Measurements from ENCODE around the gene NLRP3.
"Not testable (repeated sequence)": the region's sequence is repeated elsewhere in the genome, so short reads cannot be mapped to it uniquely, and the experiment has no call there.

Gene NLRP3

GRCh38 chr1:247467129-247467528 lies 51.2 kb downstream of the NLRP3 start:
- no peak for DNase-seq (ENCODE audit: low read depth, low spot score)
- no peak overlapping the region for H3K4me3 ChIP-seq (ENCODE audit: low read depth, low read length)
- TF ChIP-seq, protein P1, sequence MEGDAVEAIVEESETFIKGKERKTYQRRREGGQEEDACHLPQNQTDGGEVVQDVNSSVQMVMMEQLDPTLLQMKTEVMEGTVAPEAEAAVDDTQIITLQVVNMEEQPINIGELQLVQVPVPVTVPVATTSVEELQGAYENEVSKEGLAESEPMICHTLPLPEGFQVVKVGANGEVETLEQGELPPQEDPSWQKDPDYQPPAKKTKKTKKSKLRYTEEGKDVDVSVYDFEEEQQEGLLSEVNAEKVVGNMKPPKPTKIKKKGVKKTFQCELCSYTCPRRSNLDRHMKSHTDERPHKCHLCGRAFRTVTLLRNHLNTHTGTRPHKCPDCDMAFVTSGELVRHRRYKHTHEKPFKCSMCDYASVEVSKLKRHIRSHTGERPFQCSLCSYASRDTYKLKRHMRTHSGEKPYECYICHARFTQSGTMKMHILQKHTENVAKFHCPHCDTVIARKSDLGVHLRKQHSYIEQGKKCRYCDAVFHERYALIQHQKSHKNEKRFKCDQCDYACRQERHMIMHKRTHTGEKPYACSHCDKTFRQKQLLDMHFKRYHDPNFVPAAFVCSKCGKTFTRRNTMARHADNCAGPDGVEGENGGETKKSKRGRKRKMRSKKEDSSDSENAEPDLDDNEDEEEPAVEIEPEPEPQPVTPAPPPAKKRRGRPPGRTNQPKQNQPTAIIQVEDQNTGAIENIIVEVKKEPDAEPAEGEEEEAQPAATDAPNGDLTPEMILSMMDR (IDR thresholded peaks at IDR 0.05; ENCODE audit: low read depth, low read length), result no peak
- in situ Hi-C loops (cut with HindIII; ENCODE audit: low sequenced_read_pairs), result no loop called here

DNA sequence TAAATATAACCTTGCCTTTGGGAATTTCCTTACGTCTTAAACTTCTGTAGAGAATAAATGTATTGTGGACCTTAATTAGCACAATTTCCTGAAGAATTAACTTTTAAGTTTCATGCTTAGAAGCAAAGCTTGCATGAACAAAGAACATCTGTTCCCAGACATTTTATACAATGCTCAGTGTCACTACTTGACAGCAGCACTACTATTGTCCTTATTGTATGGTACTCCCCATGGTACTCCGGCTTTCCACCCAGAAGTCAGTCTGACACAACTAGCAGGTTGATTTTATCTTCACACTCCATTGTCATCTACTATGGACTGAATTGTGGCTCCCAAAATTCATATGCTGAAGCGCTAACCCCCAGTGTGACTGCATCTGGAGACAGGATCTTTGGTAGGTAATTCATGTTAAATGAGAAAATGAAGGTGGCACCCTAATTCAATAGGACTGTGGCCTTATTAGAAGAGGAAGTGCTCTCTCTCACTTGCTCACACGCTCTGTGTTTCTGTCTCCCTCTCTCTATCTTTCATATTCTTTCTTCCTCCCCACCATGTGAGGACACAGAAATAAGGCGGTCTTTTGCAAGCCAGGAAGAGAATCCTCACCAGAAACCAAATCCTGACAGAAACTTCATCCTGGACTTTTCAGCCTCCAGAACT lies 52.6 kb downstream of the NLRP3 start:
- in situ Hi-C loops (cut with HindIII; ENCODE audit: low sequenced_read_pairs), result no loop called here
- TF ChIP-seq, protein P1 (IDR thresholded peaks at IDR 0.05; ENCODE audit: low read depth, low read length), result no peak
- no peak for DNase-seq (ENCODE audit: low read depth, low spot score)
- no peak overlapping the region for H3K4me3 ChIP-seq (ENCODE audit: low read depth, low read length)

- TF ChIP-seq, protein P1 (IDR thresholded peaks at IDR 0.05; ENCODE audit: low read depth, low read length), result no peak
- H3K4me3 ChIP-seq (ENCODE audit: low read depth, low read length), result no peak overlapping the region
- no peak for DNase-seq (ENCODE audit: low read depth, low spot score)
- in situ Hi-C loops (cut with HindIII; ENCODE audit: low sequenced_read_pairs), result no loop called here
These were observed 53.2 kb downstream of the NLRP3 start for GRCh38 chr1:247469141-247469535.

GRCh38 chr1:247470942-247471429 lies 55.0 kb downstream of the NLRP3 start:
- in situ Hi-C loops (cut with HindIII; ENCODE audit: low sequenced_read_pairs), result not testable (repeated sequence)

GRCh38 chr1:247471445-247472016 lies 55.6 kb downstream of the NLRP3 start:
- H3K4me3 ChIP-seq (ENCODE audit: low read depth, low read length), result no peak overlapping the region
- in situ Hi-C loops (cut with HindIII; ENCODE audit: low sequenced_read_pairs), result no loop called here
- no peak for DNase-seq (ENCODE audit: low read depth, low spot score)
- TF ChIP-seq, protein P1 (IDR thresholded peaks at IDR 0.05; ENCODE audit: low read depth, low read length), result no peak

More at GRCh38 chr1:247470942-247471429, 55.0 kb downstream of the NLRP3 start:
- H3K4me3 ChIP-seq (ENCODE audit: low read depth, low read length); DNase-seq (ENCODE audit: low read depth, low spot score): not testable (repeated sequence)

DNA sequence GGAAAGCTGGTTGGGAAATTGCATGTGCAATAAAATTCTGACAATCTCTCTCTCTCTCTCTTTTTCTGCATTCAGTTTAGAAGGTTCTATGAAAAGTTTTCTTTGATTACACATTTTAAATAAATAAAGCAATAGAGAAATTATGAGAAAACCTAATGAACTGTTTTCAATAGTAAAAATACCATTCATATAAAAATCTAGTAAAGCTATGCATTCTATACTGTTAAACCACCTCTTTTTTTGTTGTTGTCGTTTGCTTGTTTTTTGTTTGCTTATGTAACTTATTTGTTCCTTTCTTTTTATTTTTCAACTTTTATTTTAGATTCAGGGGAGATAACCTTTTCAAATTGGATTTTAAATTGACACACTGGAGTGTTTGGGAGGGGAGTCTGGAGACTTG lies 56.1 kb downstream of the NLRP3 start:
- no peak for DNase-seq (ENCODE audit: low read depth, low spot score)
- in situ Hi-C loops (cut with HindIII; ENCODE audit: low sequenced_read_pairs), result no loop called here
- TF ChIP-seq, protein P1 (IDR thresholded peaks at IDR 0.05; ENCODE audit: low read depth, low read length), result no peak
- H3K4me3 ChIP-seq (ENCODE audit: low read depth, low read length), result no peak overlapping the region

DNA sequence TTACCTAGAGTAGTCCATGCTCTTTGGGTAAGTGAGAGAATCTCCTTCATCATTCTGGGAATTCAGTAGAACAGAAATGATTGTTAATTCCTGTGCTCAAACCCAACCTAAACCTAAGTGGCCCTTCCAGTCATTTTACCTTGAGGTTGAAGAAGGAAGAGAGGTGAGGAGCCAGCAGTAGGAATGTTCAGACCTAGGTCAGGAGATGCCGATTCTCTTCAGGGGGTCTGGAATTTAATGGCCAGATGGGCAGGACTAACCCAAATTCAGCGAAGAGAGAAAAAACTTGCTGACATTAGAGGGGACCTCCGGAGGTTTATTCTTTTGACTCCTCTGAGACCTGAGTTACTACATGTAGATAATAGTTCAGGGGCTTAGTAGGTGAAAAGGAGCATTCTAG lies 58.4 kb downstream of the NLRP3 start:
- no peak overlapping the region for H3K4me3 ChIP-seq (ENCODE audit: low read depth, low read length)
- DNase-seq (ENCODE audit: low read depth, low spot score), result no peak
- TF ChIP-seq, protein P1 (IDR thresholded peaks at IDR 0.05; ENCODE audit: low read depth, low read length), result no peak
- in situ Hi-C loops (cut with HindIII; ENCODE audit: low sequenced_read_pairs), result no loop called here
